RCC 7860 (cell line): ENCODE data around the gene NPEPPS.
"Not testable (repeated sequence)": the region's sequence is repeated elsewhere in the genome, so short reads cannot be mapped to it uniquely, and the experiment has no call there.

ENCODE experiments used
- DNase-seq: peaks from one replicate; pipeline ENCODE4 v3.0.0-alpha.2; 2015; ENCODE audit warnings: low spot score
- FAIRE-seq: peaks from 2 replicates; lab custom pipeline; 2012; peaks lifted over from hg19 to GRCh38; lab: Jason Lieb, UNC

The NPEPPS gene

GRCh38 chr17:47530557-47531232, at the start of gene NPEPPS:
NPEPPS (plus strand) TSS chr17:47531108; CDS start chr17:47531301, 193 bp downstream.
- not testable (repeated sequence) for FAIRE-seq
- peak; percentile 64 for DNase-seq

- not testable (repeated sequence) for FAIRE-seq
These were observed 39.1 kb upstream of the NPEPPS start for GRCh38 chr17:47491841-47492212.

DNA sequence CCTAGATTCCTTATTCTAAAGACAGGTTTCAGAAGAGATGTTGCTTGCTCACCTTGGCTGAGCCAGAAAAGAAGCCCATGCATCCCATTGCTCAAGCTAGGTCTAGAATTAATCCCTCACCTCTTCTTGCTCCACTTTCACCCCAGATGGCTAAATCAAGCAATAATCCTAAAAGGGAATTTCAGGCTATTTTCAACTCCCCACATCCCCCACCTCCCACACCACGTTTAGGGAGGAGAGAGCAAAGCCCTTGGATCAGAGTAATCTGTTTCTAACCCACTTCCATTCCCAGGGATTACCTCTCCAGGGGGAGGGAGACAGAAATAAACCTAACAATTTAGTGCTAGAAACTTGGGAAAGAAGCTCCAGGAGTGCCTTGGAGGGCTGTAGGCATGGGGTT, 31.8 kb upstream of the NPEPPS start:
- DNase-seq, FAIRE-seq: not testable (repeated sequence)

More at GRCh38 chr17:47491841-47492212, 39.1 kb upstream of the NPEPPS start:
- DNase-seq, result not testable (repeated sequence)

GRCh38 chr17:47499494-47499893, 31.4 kb upstream of the NPEPPS start:
- not testable (repeated sequence) for FAIRE-seq, DNase-seq

GRCh38 chr17:47500620-47501019, 30.3 kb upstream of the NPEPPS start:
- peak; percentile 62 for DNase-seq
- peak; percentile 60 for FAIRE-seq

GRCh38 chr17:47502122-47502731, 28.7 kb upstream of the NPEPPS start:
- not testable (repeated sequence) for FAIRE-seq
- DNase-seq, result peak; percentile 77

DNA sequence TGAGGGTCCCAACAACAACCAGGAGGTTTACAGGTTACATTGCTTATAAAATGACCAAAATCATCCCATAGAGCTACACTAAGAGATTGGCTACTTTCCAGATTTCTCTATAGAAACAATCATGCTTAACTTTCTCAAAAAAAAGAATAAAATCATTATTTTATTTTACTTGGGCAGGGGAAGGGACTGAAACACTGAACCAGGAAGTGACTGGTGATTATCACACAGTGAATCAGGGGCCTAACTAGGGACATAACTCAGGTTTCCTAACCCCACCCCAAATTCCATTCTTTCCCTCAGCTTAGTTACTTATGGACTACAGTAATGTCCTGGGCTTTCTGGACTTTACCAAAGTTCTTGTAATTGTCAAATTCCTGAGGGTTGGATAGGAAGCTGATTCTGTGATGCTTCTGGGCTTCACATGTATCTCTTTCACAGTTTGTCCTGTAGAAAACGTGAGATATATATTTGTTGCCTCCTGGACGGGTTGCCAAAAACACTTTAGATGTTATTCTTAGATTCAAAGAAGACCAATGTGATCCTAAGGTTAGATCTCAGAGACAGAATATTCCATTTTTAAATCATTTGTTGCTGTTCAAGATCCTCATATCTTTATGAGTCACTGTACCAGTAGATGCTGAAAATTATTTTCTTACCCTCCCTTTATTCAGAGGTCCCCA, 28.0 kb upstream of the NPEPPS start:
- peak; percentile 66 for DNase-seq
- peak; percentile 97 for FAIRE-seq

DNA sequence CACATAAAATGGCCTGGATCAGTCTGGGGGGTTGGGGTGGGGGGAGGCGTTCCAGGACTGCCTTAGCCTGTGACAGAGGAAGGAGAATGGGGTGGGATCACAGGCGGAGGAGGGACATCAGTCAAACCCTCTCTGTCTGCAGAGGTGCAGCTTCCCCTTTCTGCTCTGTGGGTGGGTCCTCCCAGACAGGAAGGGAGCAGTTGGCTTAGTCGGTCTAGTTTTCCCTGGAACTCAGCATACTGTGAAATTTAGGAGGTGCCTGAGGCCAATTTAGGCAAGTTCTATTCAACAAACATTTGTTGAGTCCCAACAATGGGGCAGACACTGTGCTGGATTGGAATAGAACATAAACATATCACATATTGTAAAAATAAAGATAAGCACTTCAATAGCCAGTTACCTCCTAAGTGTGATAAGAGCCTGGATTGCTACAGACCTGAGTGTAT, 19.2 kb upstream of the NPEPPS start:
- not testable (repeated sequence) for FAIRE-seq, DNase-seq

- DNase-seq, result peak; percentile 47
- FAIRE-seq, result not testable (repeated sequence)
These were observed 17.6 kb upstream of the NPEPPS start for GRCh38 chr17:47513301-47513700.

DNA sequence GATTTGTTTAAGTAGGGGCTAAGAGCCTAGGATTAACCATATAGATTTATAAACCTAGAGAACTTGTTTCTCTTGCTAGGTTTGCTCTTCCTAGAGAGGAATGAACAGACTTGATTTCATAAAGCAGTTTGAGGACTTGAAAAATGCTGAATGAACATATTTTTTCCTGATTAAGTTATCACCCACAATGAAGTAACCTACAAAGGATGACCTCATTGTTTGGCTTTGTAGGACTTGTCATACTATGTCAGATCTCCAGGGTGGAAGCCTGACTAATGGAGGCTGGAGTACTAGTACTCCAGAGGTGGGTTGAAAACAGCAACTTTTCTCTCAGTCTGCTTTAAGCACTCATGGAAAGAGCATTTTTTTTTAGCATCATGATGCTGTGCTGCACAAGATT, 12.0 kb upstream of the NPEPPS start:
- DNase-seq, result peak; percentile 13
- peak; percentile 75 for FAIRE-seq

GRCh38 chr17:47519365-47519764, 11.5 kb upstream of the NPEPPS start:
- not testable (repeated sequence) for FAIRE-seq, DNase-seq

DNA sequence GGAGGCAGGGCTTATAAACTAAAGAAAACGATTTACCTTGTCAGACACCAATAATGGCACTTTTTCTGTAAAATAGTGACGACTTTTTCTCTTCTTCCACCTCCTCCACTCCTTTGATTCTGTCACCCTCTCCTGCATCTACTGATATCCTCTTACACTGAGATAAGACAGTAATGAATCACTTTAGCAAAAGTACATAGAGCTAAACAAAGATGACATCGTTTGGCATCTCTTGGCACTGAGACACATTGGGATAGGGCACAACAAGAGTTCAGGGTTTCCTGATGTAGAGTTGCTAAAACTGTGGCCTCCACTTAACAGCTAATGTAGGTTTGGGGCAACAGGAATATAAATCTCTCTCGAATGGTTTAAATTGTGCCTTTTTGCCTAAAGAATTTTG, 10.6 kb upstream of the NPEPPS start:
- not testable (repeated sequence) for DNase-seq, FAIRE-seq

DNA sequence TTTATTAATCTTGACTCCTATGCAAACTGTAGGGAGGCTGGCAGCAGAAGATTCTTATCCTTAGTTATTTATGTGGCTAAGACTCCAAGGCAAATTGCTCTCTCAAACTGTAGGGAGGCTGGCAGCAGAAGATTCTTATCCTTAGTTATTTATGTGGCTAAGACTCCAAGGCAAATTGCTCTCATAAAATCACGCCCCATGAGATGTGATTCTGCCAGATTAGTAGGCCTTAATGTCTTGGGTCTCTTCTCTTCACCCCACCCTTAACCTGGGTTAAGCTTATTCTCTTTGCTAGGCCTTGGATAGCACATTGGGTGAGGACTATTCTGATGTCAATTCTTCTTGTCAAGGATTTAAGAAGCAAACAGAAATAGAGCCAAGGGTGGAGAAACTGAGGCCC, 9.5 kb upstream of the NPEPPS start:
- not testable (repeated sequence) for FAIRE-seq

GRCh38 chr17:47522341-47522740, 8.6 kb upstream of the NPEPPS start:
- not testable (repeated sequence) for DNase-seq, FAIRE-seq

More for the DNA sequence above, 9.5 kb upstream of the NPEPPS start:
- DNase-seq, result not testable (repeated sequence)

- not testable (repeated sequence) for FAIRE-seq, DNase-seq
These were observed 419 bp downstream of the NPEPPS start for GRCh38 chr17:47531233-47531820.

GRCh38 chr17:47539085-47539484, 8.2 kb downstream of the NPEPPS start:
- FAIRE-seq, DNase-seq: not testable (repeated sequence)

- FAIRE-seq, DNase-seq: not testable (repeated sequence)
These were observed 10.8 kb downstream of the NPEPPS start for GRCh38 chr17:47541676-47542075.

GRCh38 chr17:47544327-47544726, 13.4 kb downstream of the NPEPPS start:
- DNase-seq, FAIRE-seq: not testable (repeated sequence)

- not testable (repeated sequence) for FAIRE-seq, DNase-seq
These were observed 23.8 kb downstream of the NPEPPS start for GRCh38 chr17:47554733-47555132.

DNA sequence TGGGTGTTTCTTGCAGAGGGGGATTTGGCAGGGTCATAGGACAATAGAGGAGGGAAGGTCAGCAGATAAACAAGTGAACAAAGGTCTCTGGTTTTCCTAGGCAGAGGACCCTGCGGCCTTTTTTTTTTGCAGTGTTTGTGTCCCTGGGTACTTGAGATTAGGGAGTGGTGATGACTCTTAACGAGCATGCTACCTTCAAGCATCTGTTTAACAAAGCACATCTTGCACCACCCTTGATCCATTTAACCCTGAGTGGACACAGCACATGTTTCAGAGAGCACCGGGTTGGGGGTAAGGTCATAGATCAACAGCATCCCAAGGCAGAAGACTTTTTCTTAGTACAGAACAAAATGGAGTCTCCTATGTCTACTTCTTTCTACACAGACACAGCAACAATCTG, 25.2 kb downstream of the NPEPPS start:
- DNase-seq, FAIRE-seq: not testable (repeated sequence)
